OCI-M2 (cell line): ENCODE measurements around the gene DLG1.
"Not testable (repeated sequence)": the region's sequence is repeated elsewhere in the genome, so short reads cannot be mapped to it uniquely, and the experiment has no call there.

Experiments used
- DNase-seq: peaks from one replicate; lab custom pipeline; 2025; ENCODE audit not compliant: unreplicated experiment; lab: John Stamatoyannopoulos, UW

The DLG1 gene

DNA sequence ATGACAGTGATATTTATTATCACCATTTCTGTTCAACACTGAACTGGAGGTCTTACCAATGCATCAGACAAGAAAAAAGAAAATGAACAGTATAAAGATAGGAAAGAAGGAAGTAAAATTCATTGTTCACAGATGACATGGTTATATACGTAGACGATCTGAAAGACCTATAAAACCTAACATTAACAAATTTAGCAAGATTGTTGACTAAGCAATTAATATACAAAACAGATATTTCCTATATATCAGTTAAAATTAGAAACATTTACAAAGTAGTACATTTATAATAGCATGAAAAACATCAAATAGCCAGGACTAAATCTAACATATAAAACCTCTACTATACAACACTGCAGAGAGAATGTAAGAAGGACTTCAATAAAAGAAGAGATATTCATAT lies 176.0 kb downstream of the DLG1 start:
- no peak for DNase-seq

- DNase-seq: no peak
Measured at GRCh38 chr3:197117114-197117513, 181.3 kb downstream of the DLG1 start.

- no peak for DNase-seq
Measured at GRCh38 chr3:197114007-197114406, 184.4 kb downstream of the DLG1 start.

DNA sequence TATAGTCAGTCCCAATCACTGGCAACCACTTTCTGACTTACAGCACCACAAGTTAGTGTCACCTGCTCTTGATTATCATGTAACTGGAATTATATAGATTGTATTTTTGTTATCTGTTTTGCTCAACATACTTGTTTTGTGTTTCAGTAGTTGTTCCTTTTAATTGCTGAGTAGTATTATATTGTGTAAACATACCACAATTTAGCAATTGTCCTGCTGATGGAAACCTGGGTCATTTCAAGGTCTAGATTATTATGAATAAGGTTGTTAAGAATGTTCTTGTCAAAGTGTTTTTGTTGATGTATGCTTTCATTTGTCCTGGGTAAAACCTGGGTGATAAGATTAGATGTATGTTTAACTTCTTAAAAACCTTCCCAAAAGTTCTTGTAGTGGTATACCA lies 186.7 kb downstream of the DLG1 start:
- no peak for DNase-seq

DNA sequence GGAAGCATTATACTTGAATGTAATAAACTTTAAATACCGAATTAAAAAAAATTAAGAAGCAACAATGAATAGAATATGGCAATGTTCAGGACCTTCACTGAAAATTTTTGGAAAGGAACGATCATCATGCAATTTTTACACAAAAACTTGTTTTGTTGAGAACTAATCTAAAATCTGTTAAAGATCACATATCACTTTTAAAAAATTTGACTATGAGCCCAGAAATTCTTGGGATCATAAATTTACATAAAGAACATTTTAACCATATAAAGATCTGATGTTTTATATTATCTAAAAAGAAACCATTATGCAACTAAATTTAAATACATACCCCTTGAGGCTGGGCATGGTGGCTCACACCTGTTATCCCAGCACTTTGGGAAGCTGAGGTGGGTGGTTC lies 192.6 kb downstream of the DLG1 start:
- DNase-seq: no peak

DNA sequence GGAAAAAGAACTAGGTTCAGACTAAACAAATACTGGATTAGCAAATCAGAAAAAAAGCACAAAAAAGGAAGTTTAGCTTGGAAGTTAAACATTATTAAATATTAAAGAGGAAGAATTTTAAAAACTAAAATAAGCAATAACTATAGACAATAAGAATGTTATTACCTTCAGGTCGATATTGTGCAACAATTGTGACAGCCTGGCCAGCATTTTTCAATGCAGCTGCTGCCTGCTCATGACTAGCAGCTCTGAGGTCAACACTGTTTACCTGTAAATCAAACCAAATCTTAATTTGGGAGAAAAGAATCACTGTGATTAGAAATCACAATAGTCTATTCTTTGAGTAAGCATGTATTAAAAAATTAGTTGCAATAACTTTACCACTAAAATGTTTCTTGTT lies 193.7 kb downstream of the DLG1 start:
- DNase-seq: no peak

DNA sequence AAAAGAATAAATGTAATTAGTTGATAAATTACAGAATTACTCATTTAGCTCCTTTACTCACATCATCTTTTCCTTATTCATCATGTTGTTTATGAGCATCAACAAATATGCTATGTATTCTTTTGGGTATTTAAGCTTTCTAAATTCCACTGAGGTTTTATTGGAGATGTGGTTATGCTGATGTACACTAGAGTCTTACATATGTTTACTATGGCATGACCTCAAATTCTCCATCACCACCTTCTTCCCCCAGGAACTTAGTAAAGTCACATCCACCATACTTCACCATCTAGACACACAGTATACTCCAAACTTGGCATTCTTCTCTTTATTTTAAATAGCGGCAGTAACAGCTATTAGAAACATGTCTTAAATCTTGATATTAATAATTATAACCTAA lies 194.6 kb downstream of the DLG1 start:
- DNase-seq: no peak

DNA sequence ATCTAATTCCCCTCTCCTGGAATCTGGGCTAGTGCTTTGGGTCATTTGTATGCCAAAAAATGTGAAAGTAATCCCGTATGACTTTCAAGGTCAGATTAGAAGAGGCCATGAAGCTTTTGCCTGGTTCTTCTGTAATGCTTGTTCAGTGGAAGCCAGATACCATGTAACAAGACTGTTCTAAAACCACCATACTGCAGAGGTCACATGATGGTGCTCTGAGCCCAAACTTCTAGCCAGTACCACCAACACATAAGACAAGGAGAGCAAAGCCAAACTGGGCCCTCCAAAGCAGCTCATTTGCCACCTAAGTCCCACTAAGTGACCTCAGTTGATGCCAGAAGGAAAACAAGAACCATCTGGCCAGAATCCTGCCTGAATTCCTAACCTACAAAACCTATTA lies 204.5 kb downstream of the DLG1 start:
- DNase-seq: no peak

- no peak for DNase-seq
Measured at GRCh38 chr3:197088370-197088769, 210.0 kb downstream of the DLG1 start.

- no peak for DNase-seq
Measured at GRCh38 chr3:197085137-197085536, 213.3 kb downstream of the DLG1 start.

GRCh38 chr3:197083486-197083885 lies 214.9 kb downstream of the DLG1 start:
- DNase-seq: no peak

GRCh38 chr3:197082871-197083270 lies 215.5 kb downstream of the DLG1 start:
- DNase-seq: no peak

GRCh38 chr3:197080344-197080743 lies 218.1 kb downstream of the DLG1 start:
- DNase-seq: no peak

DNA sequence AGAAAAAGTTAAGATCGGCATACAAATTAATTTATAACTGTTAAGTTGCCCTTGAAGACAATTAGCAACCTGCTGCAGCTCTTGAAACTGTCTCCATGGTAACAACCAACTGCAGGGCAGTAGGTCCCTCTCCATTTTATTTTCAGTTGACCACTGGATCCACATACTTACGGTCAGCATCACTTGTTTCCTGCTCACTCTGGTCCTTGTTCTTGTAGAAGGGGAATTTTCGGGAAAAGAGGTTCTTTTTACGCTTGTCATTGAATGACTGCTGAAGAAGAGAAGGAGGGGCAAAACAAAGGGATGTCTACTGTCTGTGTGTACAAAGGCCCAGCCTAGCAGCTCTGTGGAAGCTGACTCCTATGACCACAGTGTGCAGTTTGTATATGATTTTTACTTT lies 222.0 kb downstream of the DLG1 start:
- no peak for DNase-seq

GRCh38 chr3:197068077-197068476 lies 230.3 kb downstream of the DLG1 start:
- DNase-seq: no peak

- DNase-seq: no peak
Measured at GRCh38 chr3:197064771-197065170, 233.6 kb downstream of the DLG1 start.

- DNase-seq: no peak
Measured at GRCh38 chr3:197062446-197062845, 236.0 kb downstream of the DLG1 start.

GRCh38 chr3:197051637-197052036 lies 246.8 kb downstream of the DLG1 start:
- not testable (repeated sequence) for DNase-seq

DNA sequence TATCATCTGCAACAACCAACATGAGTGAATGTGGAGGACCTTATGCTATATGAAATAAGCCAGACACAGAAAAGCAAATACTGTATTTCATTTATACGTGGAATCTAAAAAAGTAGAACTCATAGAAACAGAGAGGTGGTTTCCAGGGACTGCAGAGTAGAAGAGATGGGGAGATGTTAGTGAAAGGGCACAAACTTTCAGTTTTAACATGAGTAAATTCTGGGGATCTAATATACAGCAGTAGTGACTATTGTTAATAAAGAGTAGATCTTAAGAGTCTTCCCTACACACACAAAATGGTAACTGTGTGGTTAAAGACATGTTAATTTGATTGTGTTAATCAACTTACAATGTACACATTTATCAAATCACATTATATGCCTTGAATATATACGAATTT lies 247.9 kb downstream of the DLG1 start:
- no peak for DNase-seq

DNA sequence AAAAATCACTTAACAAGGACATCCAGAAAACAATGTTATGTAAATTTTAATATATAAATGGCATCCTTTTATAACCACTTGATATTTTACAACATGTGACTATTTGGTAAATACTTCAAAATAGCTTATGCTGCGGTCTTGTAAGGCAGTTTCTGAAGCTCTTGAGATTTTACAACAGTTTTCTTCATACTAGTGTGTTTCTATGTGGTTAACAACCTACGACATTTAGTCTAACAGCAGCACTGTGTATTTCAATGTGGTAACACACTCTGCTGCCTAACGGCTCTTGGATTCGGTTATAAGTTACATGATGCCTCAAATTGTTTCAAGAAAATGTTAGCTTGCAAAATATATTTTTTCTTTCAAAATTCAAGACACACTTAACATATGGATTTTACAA lies 255.9 kb downstream of the DLG1 start:
- DNase-seq: no peak

- DNase-seq: no peak
Measured at GRCh38 chr3:197041875-197042488, 256.4 kb downstream of the DLG1 start.

- no peak for DNase-seq
Measured at GRCh38 chr3:197040658-197041057, 257.8 kb downstream of the DLG1 start.

- DNase-seq: no peak
Measured at GRCh38 chr3:197038679-197039462, 259.5 kb downstream of the DLG1 start.
